Stimulated activated CD8-positive, alpha-beta memory T cell treated with anti-CD3 and anti-CD28 coated beads, Interleukin-4, amount 100 ng/mL, for 48 hours (primary cell): ENCODE data around the gene RPS2.

ENCODE experiments used
- DNase-seq: peaks from one replicate; pipeline ENCODE4 v3.0.0-alpha.2; 2020

Gene RPS2

DNA sequence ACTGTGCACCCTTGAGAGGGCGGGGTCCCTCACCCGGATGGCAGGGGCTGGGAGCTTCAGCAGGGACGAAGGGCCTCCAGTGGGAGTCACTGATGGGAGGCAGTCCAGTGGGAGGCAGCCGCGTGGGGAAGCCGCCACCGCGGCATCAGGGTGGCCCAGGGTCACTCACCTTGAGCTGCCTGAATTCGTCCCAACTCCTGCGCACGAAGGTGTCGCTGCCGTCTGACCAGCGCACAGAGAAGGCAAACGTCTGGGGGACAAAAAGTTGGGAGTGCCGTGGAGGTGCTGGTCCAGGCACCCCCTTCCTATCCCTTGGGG, 16.1 kb upstream of the RPS2 start:
- no peak for DNase-seq

DNA sequence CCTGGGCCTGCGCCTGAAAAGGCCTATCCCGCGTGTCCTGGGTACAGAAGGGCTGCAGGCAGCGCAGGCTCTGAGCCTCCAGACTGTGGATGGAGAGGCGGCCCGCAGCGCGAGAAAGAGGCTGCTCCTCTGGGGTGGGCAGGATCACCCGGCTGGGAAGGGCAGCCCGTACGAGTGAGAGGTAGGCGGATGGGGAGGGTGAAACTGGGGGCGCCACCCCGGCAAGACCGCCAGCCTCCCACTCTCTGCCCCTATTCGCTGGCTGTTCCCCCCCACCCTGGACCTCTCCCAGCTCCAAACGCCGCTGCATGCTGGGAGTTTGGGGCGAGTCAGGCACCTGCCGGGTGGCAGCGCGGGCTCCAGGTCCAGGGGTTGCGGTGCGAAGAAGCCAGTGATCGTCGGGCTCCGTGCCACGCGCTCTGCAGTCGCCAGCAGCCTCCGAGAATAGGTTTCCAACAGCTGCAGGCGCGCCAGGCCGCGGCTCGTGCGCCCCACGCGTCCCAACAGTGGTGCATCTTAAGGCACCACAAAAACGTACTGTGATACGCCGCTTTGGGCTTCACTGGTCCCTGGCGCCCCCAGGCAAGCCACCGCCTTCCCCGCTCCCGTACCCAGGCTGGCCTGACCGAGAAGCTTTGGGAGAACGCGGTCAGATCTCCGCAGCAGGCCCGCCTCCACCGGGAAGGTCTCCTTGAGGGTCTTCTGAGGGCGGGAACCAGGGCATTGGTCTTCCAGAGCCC, 15.6 kb upstream of the RPS2 start:
- DNase-seq, result no peak

DNA sequence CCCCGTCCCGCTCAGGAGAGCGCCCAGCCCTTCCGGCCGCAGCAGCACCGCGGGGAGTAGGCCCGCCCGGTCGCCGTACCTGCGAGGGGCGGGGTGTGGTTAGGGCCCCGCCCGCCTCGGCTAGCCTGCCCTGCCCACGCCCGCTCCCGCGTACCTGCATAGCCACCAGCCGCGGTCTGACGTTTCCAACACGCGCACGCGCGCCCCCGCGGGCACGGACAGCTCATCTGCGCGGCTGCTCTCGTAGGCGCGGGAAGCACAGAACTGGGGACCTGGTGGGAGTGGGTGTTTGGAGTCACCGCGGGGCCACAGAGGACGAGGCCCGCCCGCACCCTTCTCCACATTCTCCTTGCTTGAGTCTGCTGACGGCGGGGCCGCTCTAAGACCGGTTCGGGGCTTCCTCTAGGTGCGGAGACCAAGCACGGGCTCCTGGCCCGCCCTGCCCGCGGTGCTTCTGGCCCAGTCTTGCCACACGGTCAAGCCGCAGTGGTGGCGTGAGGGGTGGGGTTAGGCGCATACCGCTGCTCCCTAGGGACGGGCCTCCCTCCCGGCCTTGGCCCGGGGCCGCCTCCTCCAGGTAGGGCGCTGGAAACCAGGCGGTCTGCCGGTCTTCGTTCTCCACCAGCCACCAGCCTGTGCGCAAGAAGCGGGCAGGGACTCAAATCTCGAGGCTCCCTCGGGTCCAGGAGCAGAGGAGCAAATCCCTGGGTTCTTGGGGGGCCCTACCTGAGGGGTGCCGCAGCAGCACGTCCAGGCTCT, 14.8 kb upstream of the RPS2 start:
- peak; percentile 45 for DNase-seq

DNA sequence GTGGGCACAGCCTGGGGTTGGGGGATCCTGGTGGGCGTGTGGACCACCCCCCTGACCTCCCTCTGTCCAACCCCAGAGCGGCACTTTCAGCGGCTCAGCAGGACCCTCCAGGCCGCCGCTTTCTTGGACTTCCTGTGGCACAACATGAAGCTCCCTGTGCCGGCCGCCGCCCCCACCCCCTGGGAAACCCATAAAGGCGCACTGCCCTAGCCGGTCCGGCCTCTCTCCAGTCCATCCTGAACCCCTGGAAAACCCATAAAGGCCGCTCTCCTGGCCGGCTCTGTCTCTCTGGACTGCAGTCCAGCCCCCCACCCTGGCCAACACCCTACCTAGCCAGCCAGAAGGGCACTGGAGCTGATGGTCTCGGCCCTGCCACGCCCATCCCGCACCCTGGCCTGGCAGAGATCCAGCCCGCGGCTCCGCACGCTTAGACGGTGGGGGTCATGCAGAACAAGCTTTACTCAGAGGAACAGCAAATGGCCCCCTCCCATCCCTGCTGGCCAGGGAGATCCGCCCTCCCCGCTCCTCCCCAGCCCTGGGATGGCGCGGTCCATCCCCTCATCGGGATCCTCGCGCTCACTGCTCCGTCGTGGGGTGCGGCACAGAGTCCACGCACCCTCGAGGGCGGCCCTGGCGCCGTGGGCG, 14.0 kb upstream of the RPS2 start:
- no peak for DNase-seq

DNA sequence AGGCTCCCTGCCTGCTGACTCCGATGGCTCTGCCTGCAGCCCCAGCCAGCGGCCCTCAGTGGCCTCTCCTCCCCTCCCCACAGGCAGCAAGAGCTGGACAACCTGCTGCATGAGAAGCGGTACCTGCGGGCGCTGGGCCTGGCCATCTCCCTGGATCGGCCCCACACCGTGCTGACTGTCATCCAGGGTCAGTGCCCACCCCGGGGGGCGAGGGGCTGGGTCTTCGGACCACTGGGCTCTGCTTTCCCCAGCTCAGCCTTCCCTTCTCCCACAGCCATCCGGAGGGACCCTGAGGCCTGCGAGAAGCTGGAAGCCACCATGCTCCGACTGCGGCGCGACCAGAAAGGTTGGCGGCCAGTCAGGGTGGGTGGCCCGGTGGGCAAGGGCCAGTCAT, 13.2 kb upstream of the RPS2 start:
- no peak for DNase-seq

DNA sequence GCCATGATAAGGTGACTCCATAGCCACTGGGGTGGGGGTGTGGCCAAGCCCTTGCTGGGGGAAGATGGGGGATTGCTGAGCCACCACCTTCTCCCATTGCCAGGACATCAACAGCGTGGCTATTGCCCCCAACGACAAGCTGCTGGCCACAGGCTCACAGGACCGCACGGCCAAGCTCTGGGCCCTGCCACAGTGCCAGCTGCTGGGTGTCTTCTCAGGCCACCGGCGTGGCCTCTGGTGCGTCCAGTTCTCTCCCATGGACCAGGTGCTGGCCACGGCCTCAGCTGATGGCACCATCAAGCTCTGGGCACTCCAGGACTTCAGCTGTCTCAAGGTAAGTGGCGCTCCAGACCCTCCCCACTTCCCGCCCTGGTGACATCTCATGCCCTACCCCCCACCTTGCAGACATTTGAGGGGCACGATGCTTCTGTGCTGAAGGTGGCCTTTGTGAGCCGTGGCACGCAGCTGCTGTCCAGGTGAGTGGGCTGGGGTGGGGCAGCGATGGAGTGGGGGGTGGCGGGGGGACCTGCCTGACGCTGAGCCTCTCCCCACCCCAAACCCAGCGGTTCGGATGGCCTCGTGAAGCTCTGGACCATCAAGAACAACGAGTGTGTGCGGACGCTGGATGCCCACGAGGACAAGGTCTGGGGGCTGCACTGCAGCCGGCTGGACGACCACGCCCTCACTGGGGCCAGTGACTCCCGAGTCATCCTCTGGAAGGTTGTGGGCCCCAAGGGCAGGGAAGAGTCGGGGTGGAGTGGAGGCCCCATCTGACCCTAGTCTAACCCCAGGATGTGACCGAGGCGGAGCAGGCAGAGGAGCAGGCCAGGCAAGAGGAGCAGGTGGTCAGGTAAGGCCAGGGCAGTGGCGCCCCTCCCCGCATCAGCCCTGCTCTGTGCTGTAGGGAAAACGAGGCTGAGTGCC, 12.6 kb upstream of the RPS2 start:
- no peak for DNase-seq

DNA sequence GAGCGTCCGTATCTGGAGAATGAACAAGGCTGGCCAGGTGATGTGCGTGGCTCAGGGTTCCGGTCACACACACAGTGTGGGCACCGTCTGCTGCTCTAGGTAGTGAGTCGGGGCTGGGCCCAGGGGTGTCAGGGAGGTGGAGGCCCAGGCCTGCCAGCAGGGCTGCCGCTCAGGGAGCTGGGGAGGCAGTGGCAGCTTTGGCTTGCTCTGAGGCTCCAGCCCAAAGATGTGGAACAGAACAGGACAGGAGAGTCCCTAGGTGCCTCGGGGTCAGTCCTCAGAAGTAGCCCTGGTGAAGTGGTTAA, 11.5 kb upstream of the RPS2 start:
- no peak for DNase-seq

DNA sequence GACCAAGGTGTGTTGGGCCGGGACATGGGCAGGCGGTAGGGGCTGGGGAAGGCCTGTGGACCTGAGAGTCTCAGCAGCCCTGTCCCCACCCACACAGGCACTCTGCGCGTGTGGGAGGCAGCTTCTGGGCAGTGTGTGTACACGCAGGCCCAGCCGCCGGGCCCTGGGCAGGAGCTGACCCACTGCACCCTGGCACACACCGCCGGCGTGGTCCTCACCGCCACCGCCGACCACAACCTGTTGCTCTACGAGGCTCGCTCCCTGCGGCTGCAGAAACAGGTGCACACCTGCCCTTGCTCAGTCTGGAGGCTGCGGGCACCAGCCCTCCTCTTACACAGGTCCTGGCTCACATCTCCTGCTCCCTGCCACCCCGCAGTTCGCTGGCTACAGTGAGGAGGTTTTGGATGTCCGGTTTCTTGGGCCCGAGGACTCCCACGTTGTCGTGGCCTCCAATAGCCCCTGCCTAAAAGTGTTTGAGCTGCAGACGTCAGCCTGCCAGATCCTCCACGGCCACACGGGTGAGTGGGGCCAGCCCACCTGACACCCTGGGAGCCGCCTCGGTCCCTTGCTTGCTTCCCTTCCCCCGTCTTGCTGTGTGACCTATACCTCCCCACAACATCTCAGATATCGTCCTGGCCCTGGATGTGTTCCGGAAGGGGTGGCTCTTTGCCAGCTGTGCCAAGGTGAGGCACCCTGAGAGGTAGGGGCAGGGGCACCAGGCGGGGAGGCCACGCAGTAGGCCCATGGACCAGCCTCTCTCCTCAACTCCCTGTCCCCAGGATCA, 11.0 kb upstream of the RPS2 start:
- no peak for DNase-seq

DNA sequence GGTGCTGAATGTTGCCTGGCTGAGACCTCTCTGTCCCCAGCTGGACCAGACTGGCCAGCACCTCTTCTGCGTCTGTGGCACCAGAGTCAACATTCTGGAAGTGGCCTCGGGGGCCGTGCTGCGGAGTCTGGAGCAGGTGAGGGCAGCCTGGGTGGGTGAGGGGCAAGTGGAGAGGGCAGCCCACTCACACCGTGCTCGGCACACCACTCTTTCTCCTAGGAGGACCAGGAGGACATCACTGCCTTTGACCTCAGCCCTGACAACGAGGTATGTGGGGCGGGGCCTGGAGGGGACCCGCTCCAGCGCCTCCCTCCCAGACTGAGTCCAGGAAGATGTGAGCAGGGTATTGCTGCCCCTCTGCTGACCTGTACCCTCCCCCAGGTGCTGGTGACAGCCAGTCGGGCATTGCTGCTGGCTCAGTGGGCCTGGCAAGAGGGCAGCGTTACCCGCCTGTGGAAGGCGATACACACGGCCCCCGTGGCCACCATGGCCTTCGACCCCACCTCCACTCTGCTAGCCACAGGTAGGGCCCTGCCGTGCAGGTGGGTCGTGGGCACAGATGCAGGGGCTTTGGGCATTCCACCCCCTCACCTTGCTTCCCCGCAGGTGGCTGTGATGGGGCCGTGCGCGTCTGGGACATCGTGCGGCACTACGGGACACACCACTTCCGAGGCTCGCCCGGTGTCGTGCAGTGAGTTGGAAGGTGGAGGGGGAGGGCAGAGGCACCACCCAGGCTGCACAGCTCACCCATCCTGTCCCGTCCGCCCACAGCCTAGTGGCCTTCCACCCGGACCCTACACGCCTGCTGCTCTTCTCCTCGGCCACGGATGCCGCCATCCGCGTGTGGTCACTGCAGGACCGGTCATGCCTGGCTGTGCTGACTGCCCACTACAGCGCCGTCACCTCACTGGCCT, 9.8 kb upstream of the RPS2 start:
- no peak for DNase-seq

DNA sequence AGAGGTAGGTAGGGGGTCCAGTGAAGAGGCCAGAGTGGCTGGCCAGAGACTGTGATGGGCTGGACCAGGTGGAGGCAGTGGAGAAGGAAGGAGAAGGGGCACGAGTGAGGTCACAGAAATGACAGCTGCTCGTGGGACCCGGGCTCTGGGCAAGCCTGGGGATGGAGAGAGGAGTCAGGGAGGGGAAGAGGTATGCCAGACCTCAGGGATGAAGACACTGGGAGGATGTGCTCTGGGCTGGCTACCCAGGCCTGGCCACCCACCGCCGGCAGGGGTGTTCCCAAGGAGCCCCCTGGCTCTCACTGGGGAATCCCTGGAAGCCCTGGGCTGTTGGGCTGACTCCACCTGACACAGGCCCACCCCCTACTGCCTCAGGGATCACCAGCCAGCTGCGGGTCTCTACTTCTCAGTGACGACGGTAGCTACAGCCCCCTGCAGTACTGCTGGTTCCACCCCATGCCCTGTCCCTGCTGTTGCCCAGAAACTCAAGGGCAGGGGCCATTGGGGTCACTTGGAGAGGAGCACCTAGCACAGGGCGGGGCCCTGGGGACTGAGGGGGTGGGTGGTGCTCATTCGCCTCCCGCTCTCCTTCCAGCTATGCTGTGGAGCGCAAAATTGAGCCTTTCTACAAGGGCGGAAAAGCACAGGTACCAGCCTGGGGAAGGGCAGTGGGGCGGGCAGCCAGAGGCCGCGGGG, 9.0 kb upstream of the RPS2 start:
- no peak for DNase-seq

DNA sequence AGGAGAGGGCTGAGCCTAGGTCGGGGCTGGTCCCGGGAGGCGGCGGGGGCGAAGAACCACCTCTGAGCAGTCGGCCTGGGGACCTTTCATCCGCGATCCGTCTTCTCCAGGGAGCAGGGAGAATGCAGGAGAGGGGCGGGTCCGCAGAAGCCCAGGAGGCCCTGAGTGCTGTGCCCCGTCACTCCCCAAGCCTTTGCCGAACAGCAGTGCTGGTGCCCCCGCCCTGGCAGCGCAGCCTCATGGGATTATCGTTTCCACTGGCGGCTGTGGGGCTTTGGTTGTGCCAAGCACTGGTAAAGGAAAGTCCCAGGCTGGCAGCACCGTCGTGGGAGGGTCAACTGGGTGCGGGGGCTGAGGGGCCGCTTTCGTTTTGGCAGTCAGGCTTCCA, 7.9 kb upstream of the RPS2 start:
- DNase-seq, result peak; percentile 44

DNA sequence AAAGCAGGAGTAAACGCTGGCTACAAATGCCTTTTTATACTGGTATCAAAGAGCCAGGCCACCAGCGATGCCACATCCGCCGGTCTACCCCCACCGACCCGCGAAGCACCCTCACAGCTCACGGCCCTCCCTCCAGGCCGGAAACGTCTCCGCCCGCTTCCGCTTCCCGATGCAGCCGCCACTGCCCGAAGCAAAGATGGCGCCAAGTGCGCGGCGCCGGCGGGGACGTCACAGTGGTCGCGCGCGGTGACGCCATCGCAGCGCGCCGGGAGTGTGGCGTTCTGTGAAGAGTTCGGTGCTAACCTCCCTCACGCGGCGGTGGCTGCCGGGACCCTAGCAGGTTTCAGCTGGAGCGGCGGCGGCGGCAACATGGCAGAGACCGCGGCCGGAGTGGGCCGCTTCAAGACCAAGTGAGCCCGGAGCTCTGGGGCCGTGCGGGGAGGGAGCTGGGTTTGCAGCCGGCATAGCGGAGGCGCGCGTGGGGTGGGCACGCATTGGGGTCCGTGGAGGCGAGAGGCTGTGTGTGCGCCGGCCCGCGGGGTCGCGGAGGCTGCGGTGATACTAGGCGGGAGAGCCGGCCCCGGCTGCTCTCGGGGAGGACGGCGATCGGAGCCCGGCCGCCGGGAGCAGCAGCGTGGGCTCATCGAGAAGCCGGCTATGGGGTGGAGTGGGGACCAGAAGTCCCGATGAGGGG, 7.3 kb upstream of the RPS2 start, which contains the start of gene TBL3:
TBL3 (plus strand) TSS at position 258 of the 694 bp plus-strand sequence; CDS start at position 370, 112 bp downstream.
- peak; percentile 97 for DNase-seq

DNA sequence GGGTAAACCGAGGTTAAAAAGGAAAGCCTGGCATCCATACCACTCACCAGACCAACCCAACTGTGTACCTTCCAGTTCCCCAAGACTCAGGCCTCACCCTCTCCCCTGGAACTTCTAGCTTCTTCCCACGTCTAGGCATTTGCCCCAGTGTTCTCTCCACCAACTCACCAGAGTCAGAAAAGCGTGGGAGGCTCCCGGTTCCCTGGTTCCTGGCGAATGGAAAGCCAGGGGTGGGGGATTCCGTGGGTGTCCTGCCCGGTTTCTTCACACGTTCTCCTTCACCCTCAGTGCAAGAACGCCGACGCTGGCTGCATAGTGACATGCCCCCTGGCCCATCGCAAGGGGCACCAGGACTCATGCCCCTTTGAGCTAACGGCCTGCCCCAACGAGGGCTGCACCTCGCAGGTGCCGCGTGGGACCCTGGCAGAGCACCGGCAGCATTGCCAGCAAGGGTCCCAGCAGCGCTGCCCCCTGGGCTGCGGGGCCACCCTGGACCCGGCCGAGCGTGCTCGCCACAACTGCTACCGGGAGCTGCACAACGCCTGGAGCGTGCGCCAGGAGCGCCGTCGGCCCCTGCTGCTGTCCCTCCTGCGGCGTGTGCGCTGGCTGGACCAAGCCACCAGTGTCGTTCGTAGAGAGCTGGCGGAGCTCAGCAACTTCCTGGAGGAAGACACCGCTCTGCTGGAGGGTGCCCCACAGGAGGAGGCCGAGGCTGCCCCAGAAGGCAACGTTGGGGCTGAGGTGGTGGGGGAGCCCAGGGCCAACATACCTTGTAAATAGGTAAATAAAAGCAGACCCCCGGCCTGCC, 3.7 kb upstream of the RPS2 start:
- DNase-seq, result no peak

DNA sequence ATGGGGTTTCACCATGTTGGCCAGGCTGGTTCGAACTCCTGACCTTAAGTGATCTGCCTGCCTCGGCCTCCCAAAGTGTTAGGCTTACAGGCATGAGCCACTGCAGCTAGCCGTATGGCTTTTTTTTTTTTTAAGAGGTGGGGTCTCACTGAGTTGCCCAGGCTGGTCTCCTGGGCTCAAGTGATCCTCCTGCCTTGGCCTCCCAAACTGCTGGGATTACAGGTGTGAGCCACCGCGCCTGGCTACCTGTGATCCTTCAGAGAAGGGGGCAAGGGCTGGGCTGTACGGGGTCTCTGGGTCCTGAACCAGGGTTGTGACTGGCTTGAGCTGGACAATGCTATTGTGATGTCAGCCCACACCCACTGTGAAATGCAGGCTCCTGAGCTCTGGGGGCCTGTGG, 1.8 kb upstream of the RPS2 start, which contains the start of gene RNF151:
RNF151 (plus strand) TSS at position 397 of the 400 bp plus-strand sequence. CDS start 26 bp downstream, outside the sequence.
- DNase-seq, result no peak

DNA sequence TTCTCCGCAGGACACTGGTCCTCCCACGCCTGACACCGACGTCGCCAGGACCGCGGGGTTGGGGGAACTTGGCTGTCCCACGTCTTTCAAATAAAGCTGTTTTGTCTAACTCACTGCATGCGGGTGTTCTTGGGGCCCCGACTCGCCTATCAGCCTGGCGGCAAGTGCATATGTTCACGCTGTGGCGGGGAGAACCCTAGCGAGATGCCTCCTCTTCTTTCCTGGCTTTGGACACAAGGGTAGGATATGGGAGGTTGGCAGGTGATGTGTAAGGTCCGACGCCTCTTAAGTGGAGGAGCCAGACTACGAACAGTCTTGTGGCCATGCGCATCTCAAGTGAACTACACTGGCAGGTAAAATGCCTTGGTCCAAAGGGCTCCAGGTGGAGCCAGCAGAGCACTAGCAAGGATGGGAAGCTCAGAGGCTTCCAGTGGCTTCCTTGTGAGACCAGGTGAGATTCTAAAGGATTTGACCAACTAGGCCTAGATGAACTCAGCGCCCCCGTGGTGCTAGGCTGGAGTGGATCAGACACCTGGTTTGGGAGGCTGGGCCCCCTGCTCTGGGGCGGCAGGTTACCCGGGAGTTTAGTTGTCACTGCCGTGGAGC, 873 bp upstream of the RPS2 start:
- DNase-seq, result peak; percentile 51

DNA sequence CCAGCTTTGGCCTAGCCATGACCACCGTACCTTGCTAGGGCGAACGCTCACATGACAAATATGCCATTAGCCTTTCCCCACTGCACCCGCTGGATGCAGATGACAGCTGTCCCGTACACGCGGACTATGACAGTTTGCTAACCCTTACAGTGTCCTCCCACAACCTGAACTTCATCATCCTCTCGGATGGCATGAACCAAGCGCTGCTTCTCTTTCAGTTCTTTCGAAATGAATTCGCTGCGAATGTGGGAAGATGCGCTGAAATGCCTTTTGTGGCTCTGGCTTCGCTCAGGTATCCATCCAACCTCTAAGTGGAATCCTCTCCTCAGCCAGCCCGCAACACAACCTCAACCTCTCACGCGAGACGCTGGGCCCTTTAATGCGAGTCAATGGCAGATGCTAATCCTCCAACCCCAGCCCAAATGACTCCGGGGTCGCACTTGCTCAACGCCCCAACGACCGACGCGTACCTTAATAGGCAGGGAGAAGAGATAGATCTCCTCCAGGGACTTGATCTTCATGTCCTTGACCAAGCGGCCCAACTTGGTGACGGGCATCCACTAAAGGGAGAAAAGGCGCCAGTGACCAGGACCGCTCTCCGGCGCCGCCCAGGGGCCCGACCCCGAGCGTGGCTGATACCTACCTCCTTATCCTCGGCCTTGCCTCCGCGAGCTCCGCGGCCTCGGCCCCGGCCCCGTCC, 670 bp downstream of the RPS2 start:
- peak; percentile 65 for DNase-seq
